Fibroblast of skin of scalp (primary cell): Measurements from ENCODE around the gene TRAPPC8.

Source experiments
- DNase-seq: peaks from one replicate; pipeline ENCODE4 v3.0.0-alpha.2; 2013

Gene TRAPPC8

GRCh38 chr18:31791817-31792579, 150.9 kb downstream of the TRAPPC8 start:
- DNase-seq: no peak

- DNase-seq: no peak
Measured at GRCh38 chr18:31789409-31789808, 153.5 kb downstream of the TRAPPC8 start.

- DNase-seq: no peak
Measured at GRCh38 chr18:31783059-31783458, 159.9 kb downstream of the TRAPPC8 start.
